Measurements from ENCODE around the gene LYRM2.

DNA sequence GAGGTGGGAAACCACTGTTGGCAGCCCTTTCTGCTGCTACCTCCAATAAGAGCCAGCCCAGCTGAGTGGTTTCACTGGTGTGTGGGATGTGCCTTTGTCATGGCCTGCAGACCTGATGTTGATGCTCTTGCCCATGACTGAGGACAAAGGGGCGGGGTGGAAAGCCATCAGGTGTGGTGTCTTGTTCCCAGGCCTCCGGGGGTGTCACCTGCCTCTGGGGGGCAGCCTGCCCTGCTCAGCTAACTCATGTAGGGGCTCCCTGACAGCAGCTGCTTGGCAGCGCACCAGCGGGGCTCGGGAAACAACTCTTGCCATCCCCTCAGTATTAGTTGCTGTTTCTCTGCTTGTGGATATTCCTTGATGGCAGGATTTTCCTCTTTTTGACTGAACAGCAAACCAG, 91.3 kb downstream of the LYRM2 start:
- TF ChIP-seq, protein P1, sequence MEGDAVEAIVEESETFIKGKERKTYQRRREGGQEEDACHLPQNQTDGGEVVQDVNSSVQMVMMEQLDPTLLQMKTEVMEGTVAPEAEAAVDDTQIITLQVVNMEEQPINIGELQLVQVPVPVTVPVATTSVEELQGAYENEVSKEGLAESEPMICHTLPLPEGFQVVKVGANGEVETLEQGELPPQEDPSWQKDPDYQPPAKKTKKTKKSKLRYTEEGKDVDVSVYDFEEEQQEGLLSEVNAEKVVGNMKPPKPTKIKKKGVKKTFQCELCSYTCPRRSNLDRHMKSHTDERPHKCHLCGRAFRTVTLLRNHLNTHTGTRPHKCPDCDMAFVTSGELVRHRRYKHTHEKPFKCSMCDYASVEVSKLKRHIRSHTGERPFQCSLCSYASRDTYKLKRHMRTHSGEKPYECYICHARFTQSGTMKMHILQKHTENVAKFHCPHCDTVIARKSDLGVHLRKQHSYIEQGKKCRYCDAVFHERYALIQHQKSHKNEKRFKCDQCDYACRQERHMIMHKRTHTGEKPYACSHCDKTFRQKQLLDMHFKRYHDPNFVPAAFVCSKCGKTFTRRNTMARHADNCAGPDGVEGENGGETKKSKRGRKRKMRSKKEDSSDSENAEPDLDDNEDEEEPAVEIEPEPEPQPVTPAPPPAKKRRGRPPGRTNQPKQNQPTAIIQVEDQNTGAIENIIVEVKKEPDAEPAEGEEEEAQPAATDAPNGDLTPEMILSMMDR (IDR thresholded peaks at IDR 0.05), result no peak
- no peak for TF ChIP-seq EP300 (IDR thresholded peaks at IDR 0.05)
- TF ChIP-seq POLR2A (IDR thresholded peaks at IDR 0.05), result no peak

Measured in suprapubic skin (tissue), 3 donors.